A549 (cell line): ENCODE results near the gene NKAIN2. TPM values are rescaled to one million over a fixed set of nuclear protein-coding genes. Genes with fewer than 3 reads are reported as not detected.

ENCODE experiments used
- ATAC-seq, 2 experiments: fragments of 200-7000 bp in 1 of 2; fragments of >200 bp in 1 of 2; cut with Nextera tagmentation in 1 of 2; cut with Tn5 transposase in 1 of 2; 3 replicates each; pipeline versions ENCODE4 v1.8.0 to v1.9.1; 2018 to 2020; ENCODE audit warnings: mild to moderate bottlenecking in 1 of 2, moderate library complexity in 1 of 2
- CTCF ChIA-PET: fragments of 300-600 bp; sonication (Branson Sonifier 250); formaldehyde crosslinking; extraction: SDS; loops from one replicate; lab custom pipeline; 2021; ENCODE audit warnings: antibody characterized with exemption, inconsistent platforms; lab: Yijun Ruan, JAX
- POLR2A ChIA-PET: fragments of 350-600 bp; formaldehyde crosslinking; extraction: SDS; loops from one replicate; lab custom pipeline; 2021; ENCODE audit warnings: antibody characterized with exemption, inconsistent platforms; lab: Yijun Ruan, JAX
- DNase-seq, 2 experiments: peaks; one replicate each; pipeline versions ENCODE4 v3.0.0 to v3.0.0-alpha.2; 2011 to 2016; ENCODE audit warnings: low read depth in 1 of 2, low spot score in 1 of 2
- FAIRE-seq: peaks from 2 replicates; lab custom pipeline; 2011; peaks lifted over from hg19 to GRCh38; lab: Jason Lieb, UNC
- H3K27ac ChIP-seq, 2 experiments: fragments of >200 bp; sonication (Bioruptor Twin); formaldehyde crosslinking; 3 replicates each; pipeline ENCODE4 v1.5.1; 2016 to 2017
- H3K4me1 ChIP-seq: fragments of >200 bp; sonication (Bioruptor Twin); formaldehyde crosslinking; 3 replicates; pipeline ENCODE4 v1.6.1; 2016
- H3K4me2 ChIP-seq: fragments of >200 bp; sonication (Bioruptor Twin); formaldehyde crosslinking; 3 replicates; pipeline ENCODE4 v1.6.1; 2016
- H3K4me3 ChIP-seq: fragments of >200 bp; sonication (Bioruptor Twin); formaldehyde crosslinking; 3 replicates; pipeline ENCODE4 v1.5.1; 2016
- H3K9me3 ChIP-seq: fragments of >200 bp; sonication (Bioruptor Twin); formaldehyde crosslinking; 3 replicates; pipeline ENCODE4 v1.6.1; 2016
- BCL3 ChIP-seq: fragments of >200 bp; sonication (Bioruptor Twin); formaldehyde crosslinking; IDR thresholded peaks from 3 replicates; pipeline ENCODE4 v1.6.1; 2016
- BHLHE40 ChIP-seq: IDR thresholded peaks from 2 replicates; pipeline ENCODE4 v1.6.1; 2012; ENCODE audit warnings: low read depth, low read length, inconsistent platforms
- CBX8 ChIP-seq: fragments of 200-600 bp; sonication (generic); IDR thresholded peaks from 2 replicates; pipeline ENCODE4 v1.6.1; 2016
- CHD2 ChIP-seq: fragments of 150-350 bp; IDR thresholded peaks from 2 replicates; pipeline ENCODE4 v1.6.1; 2014; ENCODE audit warnings: low read length; ENCODE audit not compliant: partially characterized antibody
- CTCF ChIP-seq: fragments of >200 bp; sonication (Bioruptor Twin); formaldehyde crosslinking; IDR thresholded peaks from 3 replicates; pipeline ENCODE4 v1.5.1; 2016
- EHF ChIP-seq: fragments of 250-450 bp; sonication (Bioruptor Pico); IDR thresholded peaks from 2 replicates; pipeline ENCODE4 v1.5.0; 2020; ENCODE audit warnings: mild to moderate bottlenecking
- FOSB ChIP-seq: fragments of 250-450 bp; sonication (Bioruptor Pico); IDR thresholded peaks from 2 replicates; pipeline ENCODE4 v1.5.0; 2020; ENCODE audit warnings: mild to moderate bottlenecking, moderate library complexity
- FOSL2 ChIP-seq, 2 experiments: fragments of 450-650 bp in 1 of 2; fragments of >200 bp in 1 of 2; sonication (Bioruptor Twin) in 1 of 2; formaldehyde crosslinking; IDR thresholded peaks; 2 replicates each; pipeline versions ENCODE4 v1.5.0 to v1.6.1; 2016 to 2020; ENCODE audit warnings: mild to moderate bottlenecking in 1 of 2, moderate library complexity in 1 of 2
- GATA3 ChIP-seq: IDR thresholded peaks from 2 replicates; pipeline ENCODE4 v1.6.1; 2012; ENCODE audit warnings: borderline replicate concordance
- HDAC2 ChIP-seq: fragments of 200-600 bp; sonication (generic); IDR thresholded peaks from 2 replicates; pipeline ENCODE4 v1.6.1; 2016
- HEYL ChIP-seq: fragments of 250-450 bp; sonication (Bioruptor Pico); IDR thresholded peaks from 2 replicates; pipeline ENCODE4 v1.8.0; 2021; ENCODE audit warnings: mild to moderate bottlenecking, moderate library complexity
- HOXA7 ChIP-seq: fragments of 250-450 bp; sonication (Bioruptor Pico); IDR thresholded peaks from 2 replicates; pipeline ENCODE4 v1.5.0; 2020; ENCODE audit warnings: mild to moderate bottlenecking, moderate library complexity
- HOXB5 ChIP-seq: fragments of 250-450 bp; sonication (Bioruptor Pico); IDR thresholded peaks from 2 replicates; pipeline ENCODE4 v1.5.0; 2020; ENCODE audit warnings: mild to moderate bottlenecking, moderate library complexity
- JUNB ChIP-seq: fragments of >200 bp; sonication (Bioruptor Twin); formaldehyde crosslinking; IDR thresholded peaks from 2 replicates; pipeline ENCODE4 v1.6.1; 2016
- PHF8 ChIP-seq: fragments of 200-600 bp; sonication (generic); IDR thresholded peaks from 2 replicates; pipeline ENCODE4 v1.6.1; 2016; ENCODE audit warnings: low read depth, mild to moderate bottlenecking, antibody characterized with exemption, moderate library complexity, borderline replicate concordance
- POLR2A ChIP-seq: IDR thresholded peaks from 2 replicates; pipeline ENCODE4 v1.6.1; 2012; ENCODE audit warnings: mild to moderate bottlenecking, low read length
- POLR2AphosphoS2 ChIP-seq: conservative IDR thresholded peaks from 2 replicates; pipeline ENCODE4 v1.6.1; 2012; ENCODE audit warnings: low read length, improper control_type of control experiment, inconsistent platforms
- RARB ChIP-seq: fragments of 250-450 bp; sonication (Bioruptor Pico); IDR thresholded peaks from 2 replicates; pipeline ENCODE4 v1.8.0; 2021; ENCODE audit warnings: mild to moderate bottlenecking, moderate library complexity
- RCOR1 ChIP-seq: fragments of 150-350 bp; IDR thresholded peaks from 2 replicates; pipeline ENCODE4 v1.6.1; 2014; ENCODE audit warnings: antibody characterized with exemption, low read length, low read depth
- RFX5 ChIP-seq: fragments of 450-650 bp; IDR thresholded peaks from 2 replicates; pipeline ENCODE4 v1.7.1; 2014; ENCODE audit warnings: antibody characterized with exemption, mild to moderate bottlenecking, moderate library complexity
- SREBF2 ChIP-seq: fragments of 450-650 bp; IDR thresholded peaks from 2 replicates; pipeline ENCODE4 v1.6.1; 2014; ENCODE audit warnings: mild to moderate bottlenecking, moderate library complexity
- TFCP2L1 ChIP-seq: fragments of 250-450 bp; sonication (Bioruptor Pico); IDR thresholded peaks from 2 replicates; pipeline ENCODE4 v1.5.0; 2021; ENCODE audit warnings: mild to moderate bottlenecking
- TP53 ChIP-seq: fragments of 250-450 bp; sonication (Bioruptor Pico); IDR thresholded peaks from 2 replicates; pipeline ENCODE4 v1.5.0; 2021; ENCODE audit warnings: mild to moderate bottlenecking, moderate library complexity
- USF2 ChIP-seq: fragments of 450-650 bp; IDR thresholded peaks from 2 replicates; pipeline ENCODE4 v1.6.1; 2014; ENCODE audit warnings: antibody characterized with exemption
- ZC3H11A ChIP-seq: fragments of 450-650 bp; IDR thresholded peaks from 2 replicates; pipeline ENCODE4 v1.6.1; 2014; ENCODE audit warnings: antibody characterized with exemption, mild to moderate bottlenecking
- ZSCAN20 ChIP-seq: fragments of 250-450 bp; sonication (Bioruptor Pico); IDR thresholded peaks from 2 replicates; pipeline ENCODE4 v1.8.0; 2022; ENCODE audit warnings: mild to moderate bottlenecking, moderate library complexity
- WGBS: methylation state at CpG from one replicate; pipeline ENCODE4 v1.1.6; 2017; ENCODE audit errors: missing lambda C conversion rate; 5-methylcytosine and 5-hydroxymethylcytosine counted together
- polyA plus RNA-seq, 4 experiments: library from polyadenylated mRNA; depleted of rRNA in 3 of 4; stranded (reverse); fragments of >200 nt; fragmentation: RNase III in 1 of 4; extraction: RNeasy Plus Mini Kit Qiagen cat#74134 plus additional on column Dnase treatment in 1 of 4; gene quantifications; 2 replicates in 3 of 4; 3 replicates in 1 of 4; pipeline ENCODE4 v1.2.3, GENCODE V29; 2011 to 2017

The NKAIN2 gene
- polyA plus RNA-seq, 2 of the 4 experiments (the other 2 are of a cell fraction) = not detected

GRCh38 chr6:124867121-124867520 is 1063.5 kb downstream of the NKAIN2 start:
- no peaks in the 10 kb centered on the region; the same call in 2 of the 3 replicates for H3K4me1 ChIP-seq
- DNase-seq (no peak), ATAC-seq (no peak), FAIRE-seq (no peak)
- ChIA-PET POLR2A (no interaction called here), CTCF (interaction anchor here (1.0 to 1.4 kb wide), 2 partner anchors 247 to 446 kb away, joined by 3 to 4 read pairs; no protein-coding TSS in a partner anchor)
- TF ChIP-seq SREBF2 (no peak), HOXB5 (CRISPR knock-in tag) (no peak), RCOR1 (no peak), HDAC2 (no peak), ZC3H11A (no peak), HEYL (CRISPR knock-in tag) (no peak), USF2 (no peak), ZSCAN20 (CRISPR knock-in tag) (no peak), CHD2 (no peak), EHF (CRISPR knock-in tag) (no peak), RARB (CRISPR knock-in tag) (no peak), FOSB (CRISPR knock-in tag) (no peak), BCL3 (no peak), CTCF (no peak), POLR2A (no peak), HOXA7 (no peak), RFX5 (no peak), TFCP2L1 (CRISPR knock-in tag) (no peak)
- H3K4me3 ChIP-seq = no peak overlapping the region
- no peak overlapping the region for H3K27ac ChIP-seq
- 92% methylated on average over 1 of the region's 1 CpG for WGBS
- no peak overlapping the region for H3K4me2 ChIP-seq
- H3K9me3 ChIP-seq = no peaks in the 10 kb centered on the region

- no peak for ATAC-seq
- no peak for FAIRE-seq
- H3K9me3 ChIP-seq = no peaks in the 10 kb centered on the region
- H3K4me1 ChIP-seq = no peaks in the 10 kb centered on the region; the same call in 2 of the 3 replicates
- H3K27ac ChIP-seq = no peak overlapping the region
- 0% methylated on average over 1 of the region's 1 CpG for WGBS
- ChIA-PET CTCF (interaction anchor here (3.5 kb wide), 1 partner anchor 245 kb away, joined by 18 read pairs; no protein-coding TSS in a partner anchor), POLR2A (no interaction called here)
- TF ChIP-seq BCL3 (no peak), POLR2AphosphoS2 (no peak), HEYL (CRISPR knock-in tag) (no peak), POLR2A (no peak), JUNB (no peak), CTCF (no peak), USF2 (no peak), CBX8 (no peak), FOSL2 (IDR thresholded peaks at IDR 0.05) (no peak), FOSL2 (CRISPR knock-in tag; IDR thresholded peaks at IDR 0.05) (no peak), TP53 (no peak), TFCP2L1 (CRISPR knock-in tag) (no peak), PHF8 (no peak), BHLHE40 (no peak), GATA3 (no peak)
- no peak overlapping the region for H3K4me2 ChIP-seq
- no peak for DNase-seq
- no peak overlapping the region for H3K4me3 ChIP-seq
These were observed 1064.8 kb downstream of the NKAIN2 start for GRCh38 chr6:124868481-124868880.
